LNCaP clone FGC (cell line): ENCODE measurements around the gene FOCAD.
"Not testable (repeated sequence)": the region's sequence is repeated elsewhere in the genome, so short reads cannot be mapped to it uniquely, and the experiment has no call there.

Source experiments
- DNase-seq: peaks from one replicate; pipeline ENCODE4 v3.0.0-alpha.2; 2011; ENCODE audit warnings: low read depth
- H3K4me3 ChIP-seq: 2 replicates; pipeline ENCODE4 v1.5.1; 2011; ENCODE audit warnings: mild to moderate bottlenecking, low read depth, low read length, control low read depth
- CTCF ChIP-seq: IDR thresholded peaks from 2 replicates; pipeline ENCODE4 v1.5.1; 2012; ENCODE audit warnings: mild to moderate bottlenecking; ENCODE audit not compliant: control insufficient read depth, insufficient read depth; ENCODE audit errors: extremely low read depth

The FOCAD gene

DNA sequence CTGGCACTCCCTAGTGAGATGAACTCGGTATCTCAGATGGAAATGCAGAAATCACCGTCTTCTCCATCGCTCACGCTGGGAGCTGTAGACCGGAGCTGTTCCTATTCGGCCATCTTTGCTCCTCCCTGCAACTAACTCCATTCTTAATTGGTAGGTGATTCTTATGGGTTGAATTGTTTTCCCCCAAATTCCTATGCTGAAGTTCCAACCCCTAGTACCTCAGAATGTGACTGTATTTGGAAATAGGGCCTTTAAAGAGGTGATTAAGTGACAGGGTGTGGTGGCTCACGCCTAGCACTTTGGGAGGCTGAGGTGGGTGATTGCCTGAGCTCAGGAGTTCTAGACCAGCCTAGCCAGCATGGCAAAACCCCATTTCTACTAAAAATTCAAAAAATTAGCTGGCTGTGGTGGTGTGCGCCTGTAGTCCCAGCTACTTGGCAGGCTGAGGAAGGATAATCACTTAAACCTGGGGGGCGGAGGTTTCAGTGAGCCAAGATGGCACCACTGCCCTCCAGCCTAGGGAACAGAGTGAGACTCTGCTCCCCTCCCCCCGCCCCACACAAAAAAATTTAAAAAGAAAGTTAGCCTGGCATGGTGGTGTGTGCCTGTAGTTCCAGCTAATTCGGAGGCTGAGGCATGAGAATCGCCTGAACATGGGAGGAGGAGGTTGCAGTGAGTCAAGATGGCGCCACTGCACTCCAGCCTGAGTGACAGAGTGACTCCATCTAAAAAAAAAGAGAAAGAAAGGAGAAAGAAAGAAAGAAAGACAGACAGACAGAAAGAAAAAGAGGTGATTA lies 25.2 kb upstream of the FOCAD start:
- no peak for TF ChIP-seq CTCF
- no peak for DNase-seq

GRCh38 chr9:20659474-20659967 lies 24.5 kb upstream of the FOCAD start:
- H3K4me3 ChIP-seq = no peak overlapping the region
- no peak for DNase-seq
- TF ChIP-seq CTCF = no peak

More for the DNA sequence above, 25.2 kb upstream of the FOCAD start:
- H3K4me3 ChIP-seq = peak overlapping the region; percentile 44

DNA sequence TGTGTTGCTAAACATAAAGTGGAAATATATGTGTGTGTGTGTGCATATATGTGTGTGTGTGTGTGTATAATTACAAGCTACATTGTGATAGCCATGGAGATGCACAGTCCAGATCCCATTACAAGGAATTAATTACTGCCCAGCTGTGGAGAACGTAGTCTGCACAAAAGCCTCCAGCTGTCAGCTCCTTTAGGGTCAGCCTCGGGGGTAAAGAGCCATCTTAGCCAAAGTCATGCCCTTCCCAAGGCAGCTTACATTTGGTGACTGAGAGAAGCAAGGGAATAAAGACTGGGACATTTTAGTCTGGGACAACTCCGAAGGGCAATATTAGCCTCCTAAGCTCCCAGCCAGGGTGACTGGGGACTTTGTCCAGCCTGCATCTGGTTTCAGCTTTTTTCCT lies 21.9 kb upstream of the FOCAD start:
- H3K4me3 ChIP-seq = no peak overlapping the region
- DNase-seq = no peak
- TF ChIP-seq CTCF = no peak

GRCh38 chr9:20663133-20663532 lies 20.9 kb upstream of the FOCAD start:
- no peak for TF ChIP-seq CTCF
- DNase-seq = no peak
- no peak overlapping the region for H3K4me3 ChIP-seq

DNA sequence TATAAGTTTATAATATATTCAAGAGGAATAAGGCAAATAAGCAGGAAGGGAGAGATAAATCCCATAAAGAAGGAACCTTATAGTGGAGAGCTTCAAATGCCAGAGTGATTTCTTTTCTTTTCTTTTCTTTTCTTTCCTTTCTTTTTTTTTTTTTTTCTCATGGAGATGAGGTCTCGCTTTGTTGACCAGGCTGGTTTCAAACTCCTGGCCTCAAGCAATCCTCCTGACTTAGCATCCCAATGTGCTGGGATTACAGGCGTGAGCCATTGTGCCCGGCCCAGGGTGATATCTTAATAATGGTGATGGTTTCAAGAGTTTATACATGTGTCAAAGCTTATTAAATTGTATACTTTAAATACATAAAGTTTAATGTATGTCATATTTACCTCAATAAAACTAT lies 19.6 kb upstream of the FOCAD start:
- no peak overlapping the region for H3K4me3 ChIP-seq
- TF ChIP-seq CTCF = no peak
- DNase-seq = no peak

DNA sequence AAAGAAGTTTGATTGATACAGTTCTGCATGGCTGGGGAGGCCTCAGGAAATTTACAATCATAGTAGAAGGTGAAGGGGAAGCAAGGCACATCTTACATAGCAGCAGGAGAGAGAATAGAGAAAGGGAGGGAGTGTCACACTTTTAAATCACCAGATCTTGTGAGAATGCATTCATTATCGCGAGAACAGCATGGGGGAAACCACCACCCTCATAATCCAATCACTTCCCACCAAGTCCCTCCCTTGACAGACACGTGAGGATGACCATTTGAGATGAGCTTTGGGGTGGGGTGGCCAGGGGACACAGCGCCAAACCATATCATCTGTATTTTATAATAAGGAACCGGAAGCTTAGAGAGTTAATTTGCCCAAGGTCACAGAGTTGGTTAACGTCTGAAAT lies 13.7 kb upstream of the FOCAD start:
- H3K4me3 ChIP-seq = no peak overlapping the region
- DNase-seq = no peak
- no peak for TF ChIP-seq CTCF

DNA sequence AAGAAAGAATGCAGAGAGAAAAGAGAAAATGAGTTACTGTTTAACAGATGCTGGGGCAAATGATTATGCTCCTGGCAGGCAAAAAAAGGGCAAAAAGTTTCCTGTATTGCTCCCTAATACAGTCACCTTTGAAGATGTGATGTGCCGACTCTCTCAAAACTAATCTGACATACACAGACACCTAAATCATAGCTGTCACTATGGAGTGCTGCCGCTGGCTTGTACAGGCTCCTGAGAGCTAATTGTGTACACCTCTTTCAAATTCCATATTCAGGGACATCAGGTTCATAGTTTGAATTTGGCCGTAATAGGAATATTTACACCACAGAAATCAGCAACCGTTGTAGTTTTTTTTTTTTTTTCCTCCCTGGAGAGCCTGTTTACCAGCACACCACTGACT lies 12.4 kb upstream of the FOCAD start:
- TF ChIP-seq CTCF = no peak
- DNase-seq = no peak
- H3K4me3 ChIP-seq = no peak overlapping the region

DNA sequence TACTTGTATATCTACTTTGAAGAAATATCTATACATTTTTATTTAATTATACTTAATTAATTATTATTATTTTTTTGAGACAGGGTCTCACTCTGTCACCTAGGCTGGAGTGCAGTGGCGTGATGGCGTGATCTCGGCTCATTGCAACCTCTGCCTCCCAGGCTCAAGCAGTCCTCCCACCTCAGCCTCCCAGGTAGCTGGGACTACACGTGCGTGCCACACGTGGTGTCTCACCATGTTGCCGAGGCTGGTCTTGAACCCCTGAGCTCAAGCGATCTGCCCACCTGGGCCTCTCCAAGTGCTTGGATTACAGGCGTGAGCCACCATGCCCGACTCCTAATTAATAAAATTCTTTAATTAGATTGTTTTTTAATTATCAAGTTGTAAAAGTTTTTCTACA lies 10.5 kb upstream of the FOCAD start:
- not testable (repeated sequence) for DNase-seq, H3K4me3 ChIP-seq
